ENCODE measurements around the gene TTLL3. TPM values are rescaled to one million over a fixed set of nuclear protein-coding genes. Genes with fewer than 3 reads are reported as not detected.

Gene TTLL3
- total and polyA plus RNA-seq, 2 of the 4 experiments (the other 2 are of a cell fraction): 6.8 to 43.4 TPM

DNA sequence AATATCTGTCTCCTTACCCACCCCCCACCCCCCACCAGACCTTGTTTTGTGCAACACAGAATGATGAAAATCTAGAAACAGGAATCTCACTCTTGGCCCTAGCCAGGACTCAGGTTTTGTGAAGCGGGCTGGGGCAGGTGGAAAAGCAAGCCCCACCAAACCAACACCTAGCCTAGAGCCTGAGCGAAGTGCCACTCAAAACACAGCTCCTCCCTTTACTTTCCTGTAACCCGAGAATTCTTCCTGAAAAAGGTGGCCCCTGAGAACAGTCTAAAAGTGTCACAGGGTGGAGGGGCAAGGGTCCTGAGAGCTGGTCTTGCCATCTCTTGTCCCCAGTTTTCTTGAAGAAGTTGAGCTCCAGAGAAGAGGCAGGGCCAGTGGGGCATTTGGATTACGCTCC, 51.1 kb downstream of the TTLL3 start:
- CTCF ChIA-PET: no interaction called here
- TF ChIP-seq RCOR1 (IDR thresholded peaks at IDR 0.05; ENCODE audit: insufficient replicate concordance, low read length) (no peak), CHD1 (IDR thresholded peaks at IDR 0.05; ENCODE audit: low read depth, low read length) (no peak), MAFK (IDR thresholded peaks at IDR 0.05; ENCODE audit: low read depth, low read length) (no peak), MAZ (IDR thresholded peaks at IDR 0.05; ENCODE audit: borderline replicate concordance, low read depth, low read length) (no peak), RAD21 (IDR thresholded peaks at IDR 0.05; ENCODE audit: low read length) (no peak), FOS (IDR thresholded peaks at IDR 0.05; ENCODE audit: low read depth, low read length) (no peak), CEBPB (IDR thresholded peaks at IDR 0.05; ENCODE audit: low read depth, low read length) (no peak), MXI1 (IDR thresholded peaks at IDR 0.05; ENCODE audit: borderline replicate concordance, low read depth, low read length) (no peak)
- Histone ChIP-seq H4K5ac (ENCODE audit: low read depth, low read length) (no peak overlapping the region), H3K9me1 (ENCODE audit: insufficient read depth, low read length) (0 out of 2 replicates have a peak, but pooled peaks cover 3% of the 10 kb centered on the region), H2BK120ac (ENCODE audit: low read depth, low read length) (no peak overlapping the region), H2AFZ (replicated peaks; ENCODE audit: low read length, poor library complexity) (peak overlapping the region; percentile 51), H3K23ac (ENCODE audit: low read depth, low read length) (no peak overlapping the region), H3K4me2 (ENCODE audit: low read depth, low read length) (no peak overlapping the region), H3K9me3 (ENCODE audit: control insufficient read depth, insufficient read depth, low read length) (no peaks in the 10 kb centered on the region), H3K14ac (replicated peaks; ENCODE audit: low read depth, low read length) (no peak overlapping the region), H4K8ac (ENCODE audit: low read depth in 2 of 2, low read length in 2 of 2) (no peak overlapping the region), H3K4ac (ENCODE audit: low read depth, low read length) (no peak overlapping the region), H3K79me1 (ENCODE audit: low read depth in 1 of 2, low read length in 2 of 2) (no peaks in the 10 kb centered on the region), H3K4me1 (ENCODE audit: control insufficient read depth, insufficient read depth, low read length) (peaks cover 9% of the 10 kb centered on the region), H2AK5ac (ENCODE audit: low read depth, low read length) (no peak overlapping the region), H4K91ac (ENCODE audit: insufficient read depth, low read depth, low read length) (no peak overlapping the region), H3K27me3 (ENCODE audit: control insufficient read depth, insufficient read depth, low read length) (no peaks in the 10 kb centered on the region; the same call in 1 of the 2 replicates), H3K18ac (ENCODE audit: low read depth, low read length) (no peak overlapping the region), H3K9ac (ENCODE audit: low read depth, low read length) (no peak overlapping the region), H3K56ac (ENCODE audit: extremely low read depth, insufficient read depth, low read length) (no peak overlapping the region), H3K36me3 (ENCODE audit: control insufficient read depth, insufficient read depth, low read length) (no peaks in the 10 kb centered on the region), H4K20me1 (ENCODE audit: insufficient read depth, low read length) (no peaks in the 10 kb centered on the region), H3K27ac (ENCODE audit: insufficient read depth, low read length) (no peak overlapping the region), H2BK5ac (ENCODE audit: low read depth, low read length, poor library complexity, severe bottlenecking) (no peak overlapping the region), H2AK9ac (replicated peaks; ENCODE audit: low read depth, low read length, poor library complexity) (no peak overlapping the region), H2BK15ac (ENCODE audit: low read depth, low read length) (no peak overlapping the region), H2BK20ac (ENCODE audit: low read depth, low read length) (no peak overlapping the region), H3K4me3 (ENCODE audit: insufficient read depth, low read depth, low read length) (no peak overlapping the region)
- dilution Hi-C loops (cut with HindIII; ENCODE audit: low sequenced_read_pairs, unreplicated experiment) (no loop called here), in situ Hi-C loops (cut with MboI; ENCODE audit: low sequenced_read_pairs) (no loop called here), intact Hi-C loops (cut with micrococcal nuclease) (no loop called here)
- DNase-seq (no peak), ATAC-seq (ENCODE audit: low read depth) (no peak)
- POLR2A ChIA-PET (ENCODE audit: unreplicated experiment): no interaction called here
- WGBS, 2 experiments (ENCODE audit: extremely low coverage in 2 of 2, insufficient read length in 1 of 2): no CpG with 5 or more reads among the region's 4 CpGs
- no TSS peak for BruUV-seq (replicated peaks)
